ENCODE measurements around the gene AATK.

GRCh38 chr17:81160747-81161453 lies 5.1 kb downstream of the AATK start:
- TF ChIP-seq, protein P1, sequence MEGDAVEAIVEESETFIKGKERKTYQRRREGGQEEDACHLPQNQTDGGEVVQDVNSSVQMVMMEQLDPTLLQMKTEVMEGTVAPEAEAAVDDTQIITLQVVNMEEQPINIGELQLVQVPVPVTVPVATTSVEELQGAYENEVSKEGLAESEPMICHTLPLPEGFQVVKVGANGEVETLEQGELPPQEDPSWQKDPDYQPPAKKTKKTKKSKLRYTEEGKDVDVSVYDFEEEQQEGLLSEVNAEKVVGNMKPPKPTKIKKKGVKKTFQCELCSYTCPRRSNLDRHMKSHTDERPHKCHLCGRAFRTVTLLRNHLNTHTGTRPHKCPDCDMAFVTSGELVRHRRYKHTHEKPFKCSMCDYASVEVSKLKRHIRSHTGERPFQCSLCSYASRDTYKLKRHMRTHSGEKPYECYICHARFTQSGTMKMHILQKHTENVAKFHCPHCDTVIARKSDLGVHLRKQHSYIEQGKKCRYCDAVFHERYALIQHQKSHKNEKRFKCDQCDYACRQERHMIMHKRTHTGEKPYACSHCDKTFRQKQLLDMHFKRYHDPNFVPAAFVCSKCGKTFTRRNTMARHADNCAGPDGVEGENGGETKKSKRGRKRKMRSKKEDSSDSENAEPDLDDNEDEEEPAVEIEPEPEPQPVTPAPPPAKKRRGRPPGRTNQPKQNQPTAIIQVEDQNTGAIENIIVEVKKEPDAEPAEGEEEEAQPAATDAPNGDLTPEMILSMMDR (IDR thresholded peaks at IDR 0.05 in 2 of 3, conservative IDR thresholded peaks at IDR 0.05 in 1 of 3; ENCODE audit: borderline replicate concordance in 1 of 3, insufficient read depth in 1 of 3, low read depth in 2 of 3, low read length in 2 of 3) = no peak
- TF ChIP-seq ELF1 (IDR thresholded peaks at IDR 0.05; ENCODE audit: borderline replicate concordance, low read depth) = no peak
- TF ChIP-seq EZH2phosphoT487 (IDR thresholded peaks at IDR 0.05; ENCODE audit: borderline replicate concordance) = no peak
- TF ChIP-seq RAD21 (IDR thresholded peaks at IDR 0.05; ENCODE audit: low read depth) = no peak
- TF ChIP-seq POLR2A (IDR thresholded peaks at IDR 0.05; ENCODE audit: borderline replicate concordance, extremely low read depth, insufficient read depth, insufficient read length) = no peak
- TF ChIP-seq SRF (IDR thresholded peaks at IDR 0.05; ENCODE audit: low read depth) = no peak

Measured in HCT116 (cell line).